Tibial artery (tissue), 4 donors: ENCODE data around the gene PITPNM1.

Experiments
- DNase-seq, 2 donors: peaks; one replicate each; pipeline ENCODE4 v3.0.0-alpha.2; 2019
- H3K27ac ChIP-seq, 2 donors: fragments of 200-600 bp; sonication (generic) in 1 of 2; 1 replicate in 1 of 2; 2 replicates in 1 of 2; pipeline ENCODE4 v1.5.1; 2018 to 2019; ENCODE audit warnings: mild to moderate bottlenecking in 1 of 2
- H3K27me3 ChIP-seq, 2 donors: fragments of 200-600 bp; sonication (generic) in 1 of 2; one replicate each; pipeline versions ENCODE4 v1.5.1 to v1.6.0; 2016 to 2019
- H3K36me3 ChIP-seq, 3 donors: fragments of 200-600 bp; sonication (generic) in 2 of 3; one replicate each; pipeline ENCODE4 v1.5.1; 2016 to 2019; ENCODE audit warnings: mild to moderate bottlenecking in 2 of 3
- H3K4me1 ChIP-seq, 4 donors: fragments of 200-600 bp; sonication (generic) in 2 of 4; 1 replicate in 3 of 4; 2 replicates in 1 of 4; pipeline ENCODE4 v1.5.1; 2016 to 2019
- H3K4me3 ChIP-seq, 2 donors: fragments of 200-600 bp; sonication (generic) in 1 of 2; 1 replicate in 1 of 2; 2 replicates in 1 of 2; pipeline ENCODE4 v1.5.1; 2018 to 2019; ENCODE audit warnings: mild to moderate bottlenecking in 2 of 2
- H3K9me3 ChIP-seq, 3 donors: fragments of 200-600 bp; sonication (generic) in 1 of 3; one replicate each; pipeline ENCODE4 v1.5.1; 2016 to 2019
- CTCF ChIP-seq, 2 experiments: fragments of 200-600 bp in 1 of 2; fragments of 450-650 bp in 1 of 2; IDR thresholded peaks; one replicate each; pipeline ENCODE4 v1.5.1; 2017 to 2019; ENCODE audit warnings: antibody characterized with exemption in 2 of 2, mild to moderate bottlenecking in 1 of 2, moderate library complexity in 1 of 2
- intact Hi-C: fragments of 100-400 bp; cut with DNase I; formaldehyde crosslinking; loops from one replicate; pipeline ENCODE4 v1.15.0; 2023; ENCODE audit warnings: low total_unique reads

PITPNM1 gene

DNA sequence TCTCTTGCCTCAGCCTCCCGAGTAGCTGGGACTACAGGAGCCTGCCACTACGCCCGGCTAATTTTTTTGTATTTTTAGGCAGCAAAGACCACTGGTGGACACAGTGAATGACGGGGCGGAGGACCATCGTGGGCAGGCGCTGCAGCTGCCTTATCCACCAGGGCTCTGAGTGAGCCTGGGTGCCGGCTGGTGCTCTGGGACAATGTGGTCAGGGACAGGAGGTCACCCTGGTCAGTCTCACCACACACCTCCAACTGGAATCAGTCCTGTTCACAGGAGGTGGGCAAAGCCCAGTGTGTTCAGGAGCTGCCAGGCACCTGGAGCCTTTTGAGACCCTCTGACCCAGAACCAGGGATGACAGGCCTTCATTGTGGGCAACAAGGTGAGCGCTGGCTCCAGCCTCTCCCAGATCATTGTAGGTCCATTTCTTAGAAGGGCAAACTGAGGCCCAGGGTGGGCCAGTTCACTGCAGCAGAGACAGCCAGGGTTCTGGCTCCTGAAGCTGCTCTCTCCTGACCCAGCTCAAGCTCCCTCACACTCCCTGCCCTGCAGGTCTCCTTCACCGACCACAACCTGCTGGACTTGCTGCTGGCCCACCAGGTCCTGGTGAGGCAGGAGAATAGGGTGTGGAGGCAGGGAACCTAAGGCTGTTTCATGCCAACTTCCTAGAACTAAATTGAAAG, 33.8 kb upstream of the PITPNM1 start:
- DNase-seq = no peak
- intact Hi-C loops = no loop called here

GRCh38 chr11:67538306-67538705, 33.1 kb upstream of the PITPNM1 start:
- peaks cover 0 to 4% (median 0%) of the 10 kb centered on the region in 3 donors for H3K9me3 ChIP-seq
- no peak for TF ChIP-seq CTCF (IDR thresholded peaks at IDR 0.05)
- no peaks in the 10 kb centered on the region for H3K36me3 ChIP-seq

More for the DNA sequence above, 33.8 kb upstream of the PITPNM1 start:
- Histone ChIP-seq H3K36me3 (no peaks in the 10 kb centered on the region), H3K27me3 (no peaks in the 10 kb centered on the region), H3K4me1 (peaks cover 0 to 4% (median 0%) of the 10 kb centered on the region in 4 donors), H3K4me3 (no peak overlapping the region), H3K27ac (no peak overlapping the region), H3K9me3 (peaks cover 0 to 4% (median 0%) of the 10 kb centered on the region in 3 donors)
- no peak for TF ChIP-seq CTCF (IDR thresholded peaks at IDR 0.05)

GRCh38 chr11:67535561-67535960, 30.4 kb upstream of the PITPNM1 start:
- Histone ChIP-seq H3K27me3 (no peaks in the 10 kb centered on the region), H3K36me3 (no peaks in the 10 kb centered on the region), H3K9me3 (peaks cover 0 to 4% (median 0%) of the 10 kb centered on the region in 3 donors), H3K27ac (no peak overlapping the region), H3K4me1 (peaks cover 0 to 4% (median 0%) of the 10 kb centered on the region in 4 donors), H3K4me3 (no peak overlapping the region)
- no peak for TF ChIP-seq CTCF (IDR thresholded peaks at IDR 0.05)
- intact Hi-C loops = no loop called here
- DNase-seq = no peak

More at GRCh38 chr11:67538306-67538705, 33.1 kb upstream of the PITPNM1 start:
- DNase-seq = no peak
- Histone ChIP-seq H3K4me3 (no peak overlapping the region), H3K4me1 (peaks cover 0 to 4% (median 0%) of the 10 kb centered on the region in 4 donors), H3K27me3 (no peaks in the 10 kb centered on the region), H3K27ac (no peak overlapping the region)
- intact Hi-C loops = no loop called here

GRCh38 chr11:67534070-67534679, 29.0 kb upstream of the PITPNM1 start:
- peaks cover 0 to 4% (median 0%) of the 10 kb centered on the region in 3 donors for H3K9me3 ChIP-seq

GRCh38 chr11:67532889-67533288, 27.7 kb upstream of the PITPNM1 start:
- intact Hi-C loops = no loop called here
- H3K36me3 ChIP-seq = no peaks in the 10 kb centered on the region
- no peaks in the 10 kb centered on the region for H3K4me1 ChIP-seq
- H3K4me3 ChIP-seq = no peak overlapping the region
- no peak overlapping the region for H3K27ac ChIP-seq
- DNase-seq = no peak
- TF ChIP-seq CTCF (IDR thresholded peaks at IDR 0.05) = no peak
- H3K9me3 ChIP-seq = peaks cover 0 to 4% (median 0%) of the 10 kb centered on the region in 3 donors
- H3K27me3 ChIP-seq = peaks cover 0 to 4% of the 10 kb centered on the region in 2 donors

More at GRCh38 chr11:67534070-67534679, 29.0 kb upstream of the PITPNM1 start:
- Histone ChIP-seq H3K27ac (no peak overlapping the region), H3K4me3 (no peak overlapping the region), H3K4me1 (peaks cover 0 to 4% (median 0%) of the 10 kb centered on the region in 4 donors), H3K36me3 (no peaks in the 10 kb centered on the region), H3K27me3 (peaks cover 0 to 4% of the 10 kb centered on the region in 2 donors)
- no peak for DNase-seq
- no peak for TF ChIP-seq CTCF (IDR thresholded peaks at IDR 0.05)
- intact Hi-C loops = no loop called here
